GM18873 (cell line): Measurements from ENCODE around the gene PIK3CA.
"Not testable (repeated sequence)": the region's sequence is repeated elsewhere in the genome, so short reads cannot be mapped to it uniquely, and the experiment has no call there.

Experiments used
- ATAC-seq: cut with Tn5 transposase; IDR thresholded peaks from one replicate; pipeline ENCODE4 v1.9.1; 2021; ENCODE audit warnings: mild to moderate bottlenecking, moderate library complexity, moderate number of reproducible peaks; ENCODE audit not compliant: unreplicated experiment, low FRiP score

The PIK3CA gene

DNA sequence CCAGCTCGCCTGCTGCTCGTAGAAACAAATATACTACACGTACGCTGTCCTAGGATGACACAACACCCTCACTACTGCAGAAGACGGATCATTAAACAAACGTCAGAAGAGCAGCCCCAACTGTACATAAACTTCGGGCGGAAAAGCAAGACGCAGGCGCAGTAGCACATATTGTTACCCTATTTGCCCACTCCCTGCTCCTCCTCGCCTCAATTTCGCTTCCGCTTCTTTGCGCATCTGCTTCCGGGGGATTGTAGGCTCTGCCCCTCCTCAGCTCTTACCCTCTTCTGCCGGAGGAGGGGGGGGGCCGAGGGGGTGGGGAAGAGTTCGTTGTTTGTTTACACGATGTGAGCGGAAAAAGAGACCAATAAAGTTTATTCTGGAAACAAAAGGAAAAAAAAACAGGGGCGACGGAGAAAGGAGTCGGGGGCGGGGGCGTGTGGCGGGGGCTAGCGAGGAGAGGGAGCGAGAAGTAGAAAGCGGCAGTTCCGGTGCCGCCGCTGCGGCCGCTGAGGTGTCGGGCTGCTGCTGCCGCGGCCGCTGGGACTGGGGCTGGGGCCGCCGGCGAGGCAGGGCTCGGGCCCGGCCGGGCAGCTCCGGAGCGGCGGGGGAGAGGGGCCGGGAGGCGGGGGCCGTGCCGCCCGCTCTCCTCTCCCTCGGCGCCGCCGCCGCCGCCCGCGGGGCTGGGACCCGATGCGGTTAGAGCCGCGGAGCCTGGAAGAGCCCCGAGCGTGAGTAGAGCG lies at the start of gene PIK3CA:
PIK3CA (plus strand) TSS at position 485 of the 743 bp plus-strand sequence. CDS start 50,469 bp downstream, outside the sequence.
- ATAC-seq = peak; percentile 80

DNA sequence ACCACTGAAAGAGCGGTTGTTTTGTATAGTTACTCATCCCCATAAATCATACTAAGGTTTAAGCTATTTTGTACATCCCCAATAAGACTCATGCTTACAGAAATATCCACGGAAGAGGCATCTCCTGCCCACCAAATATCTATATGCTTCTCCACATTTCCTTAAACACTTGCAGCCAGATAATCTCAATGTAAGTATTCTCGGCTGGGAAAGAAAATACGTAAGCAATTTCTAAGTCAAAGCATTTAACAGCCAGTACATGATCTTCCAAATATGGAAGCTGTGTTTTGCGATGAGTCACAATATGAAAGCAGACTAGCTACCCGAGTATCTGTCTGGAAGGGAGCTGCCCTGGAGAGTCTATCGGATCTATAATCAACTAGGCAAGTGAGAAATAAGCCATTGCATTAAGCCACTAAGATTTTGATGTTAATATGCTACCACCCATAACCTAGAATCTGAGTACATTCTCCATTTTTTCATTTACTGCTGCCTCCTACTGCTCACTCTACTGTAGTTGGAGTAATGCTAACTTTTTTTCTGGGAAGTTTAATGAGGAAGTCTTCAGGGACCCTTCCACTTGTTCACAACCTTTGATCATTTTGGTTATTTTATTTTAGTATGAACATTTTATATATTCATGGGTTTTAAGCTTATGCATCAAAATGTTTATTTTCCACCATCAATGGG lies 49.6 kb upstream of the PIK3CA start:
- ATAC-seq = no peak

DNA sequence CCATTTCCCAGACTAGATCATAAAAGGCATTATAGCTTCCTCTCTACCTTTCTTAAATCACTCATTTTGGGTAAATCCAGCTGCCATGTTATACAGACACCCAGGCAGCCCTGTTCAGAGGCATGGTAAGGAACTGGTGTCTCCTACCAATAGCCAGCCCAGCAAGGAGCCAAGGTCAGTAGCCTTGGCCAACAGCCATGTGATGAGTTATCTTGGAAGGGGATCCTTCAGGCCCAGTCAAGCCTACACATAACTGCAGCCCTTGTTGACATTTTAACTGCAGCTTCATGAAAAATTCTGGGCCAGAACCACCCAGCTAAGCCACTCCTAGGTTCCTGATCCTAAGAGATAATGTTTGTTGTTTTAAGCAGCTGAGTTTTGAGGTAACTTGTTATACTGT lies 47.5 kb upstream of the PIK3CA start:
- no peak for ATAC-seq

DNA sequence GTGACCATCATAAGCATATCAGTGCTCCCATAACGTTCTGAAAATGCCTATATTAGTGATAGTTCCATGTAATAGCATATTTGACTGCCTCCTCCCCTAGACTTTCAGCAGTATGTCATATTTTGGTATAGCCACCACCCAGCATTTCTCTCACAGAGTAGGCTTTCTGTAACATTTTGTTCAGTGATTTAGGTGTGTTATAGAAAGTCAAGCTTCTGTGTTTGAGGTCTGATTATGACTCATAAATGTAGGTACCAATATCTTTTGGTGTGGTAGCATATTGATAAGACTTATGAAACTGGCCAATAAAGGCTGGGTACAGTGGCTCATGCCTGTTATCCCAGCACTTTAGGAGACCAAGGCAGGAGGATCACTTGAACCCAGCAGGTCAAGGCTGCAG lies 42.3 kb upstream of the PIK3CA start:
- no peak for ATAC-seq

DNA sequence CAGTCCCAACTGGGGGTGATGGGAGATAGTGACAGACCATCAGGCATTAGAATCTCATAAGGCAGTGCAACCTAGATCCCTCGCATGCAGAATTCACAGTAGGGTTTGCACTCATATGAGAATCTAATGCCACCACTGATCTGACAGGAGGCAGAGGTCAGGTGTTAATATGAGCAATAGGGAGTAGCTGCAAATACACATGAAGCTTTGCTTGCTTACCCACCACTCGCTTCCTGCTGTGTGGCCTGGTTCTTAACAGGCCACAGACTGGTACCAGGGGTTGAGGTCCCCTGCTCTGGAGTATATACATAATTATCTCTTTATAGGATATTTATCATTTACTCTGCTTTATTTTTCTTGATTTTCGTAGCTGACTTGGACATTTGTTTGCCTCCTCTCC lies 40.5 kb upstream of the PIK3CA start:
- no peak for ATAC-seq

DNA sequence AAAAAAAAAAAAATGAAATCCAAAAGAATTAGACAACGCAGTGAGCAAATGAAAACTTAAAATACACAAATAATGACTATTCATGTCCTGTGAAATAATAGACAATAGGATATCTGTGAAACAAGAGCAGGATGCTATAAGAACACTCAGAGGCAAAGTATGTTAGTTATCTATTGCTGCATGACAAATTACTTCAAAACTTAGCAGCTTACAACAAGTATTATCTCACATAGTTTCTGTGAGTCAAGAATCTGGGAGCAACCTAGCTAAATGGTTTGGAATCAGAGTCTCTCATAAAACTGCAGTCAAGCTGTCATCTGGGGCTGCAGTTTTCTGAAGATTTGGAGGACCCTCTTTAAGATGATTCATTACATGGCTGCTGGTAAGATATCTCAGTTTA lies 40.1 kb upstream of the PIK3CA start:
- ATAC-seq = no peak

DNA sequence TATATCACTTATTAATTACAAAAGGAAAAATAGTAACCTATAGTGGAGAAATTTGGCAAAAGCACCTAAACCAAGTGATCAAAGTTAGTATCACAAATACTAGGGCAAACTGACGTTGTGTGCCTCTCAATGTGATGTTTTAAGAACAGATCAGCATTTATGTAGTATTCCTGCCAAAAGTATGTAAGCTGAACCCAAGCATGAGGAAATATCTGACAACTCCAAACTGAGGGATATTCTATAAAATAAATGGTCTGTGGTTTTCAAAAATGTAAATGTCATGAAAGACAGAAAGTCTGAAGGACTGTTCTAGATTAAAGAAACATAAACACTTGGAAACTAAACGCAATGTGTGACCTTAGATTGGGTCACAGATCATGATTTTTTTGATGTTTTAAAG lies 34.3 kb upstream of the PIK3CA start:
- ATAC-seq = no peak

DNA sequence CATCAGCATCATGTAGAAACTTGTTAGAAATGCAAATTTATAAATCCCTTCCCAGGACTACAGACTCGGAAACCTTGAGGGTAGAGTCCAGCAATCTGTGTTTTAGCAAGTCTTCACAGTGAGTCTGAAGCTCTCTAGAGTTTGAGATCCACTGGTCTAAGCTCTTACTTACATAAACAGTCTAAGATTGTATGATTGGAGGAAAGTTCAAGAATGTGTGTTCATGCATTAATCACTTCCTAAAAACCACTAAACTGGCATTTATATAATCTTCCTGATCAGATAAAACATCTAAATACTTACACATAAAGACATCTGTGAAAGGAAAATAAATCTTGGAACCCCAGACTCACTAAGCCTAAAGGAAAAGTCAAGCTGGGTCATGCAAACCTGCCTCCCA lies 32.7 kb upstream of the PIK3CA start:
- not testable (repeated sequence) for ATAC-seq

DNA sequence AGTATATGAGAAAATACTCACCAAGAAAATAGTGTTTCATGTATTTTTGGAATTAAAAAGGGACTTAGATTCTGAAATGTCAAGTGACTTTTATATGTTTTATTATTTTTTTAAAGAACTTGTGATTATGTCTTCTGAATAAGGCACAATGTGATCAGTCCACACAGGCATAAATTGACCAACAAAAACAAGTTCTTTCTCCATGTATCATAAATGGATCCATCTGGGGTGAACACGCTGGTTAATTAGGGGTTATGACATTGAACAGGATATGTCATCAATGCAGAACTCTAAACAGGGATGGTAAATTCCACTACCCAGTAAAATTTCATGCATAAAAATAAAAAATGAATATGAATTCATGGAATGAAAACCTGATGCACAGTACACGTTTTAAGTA lies 31.3 kb upstream of the PIK3CA start:
- no peak for ATAC-seq

DNA sequence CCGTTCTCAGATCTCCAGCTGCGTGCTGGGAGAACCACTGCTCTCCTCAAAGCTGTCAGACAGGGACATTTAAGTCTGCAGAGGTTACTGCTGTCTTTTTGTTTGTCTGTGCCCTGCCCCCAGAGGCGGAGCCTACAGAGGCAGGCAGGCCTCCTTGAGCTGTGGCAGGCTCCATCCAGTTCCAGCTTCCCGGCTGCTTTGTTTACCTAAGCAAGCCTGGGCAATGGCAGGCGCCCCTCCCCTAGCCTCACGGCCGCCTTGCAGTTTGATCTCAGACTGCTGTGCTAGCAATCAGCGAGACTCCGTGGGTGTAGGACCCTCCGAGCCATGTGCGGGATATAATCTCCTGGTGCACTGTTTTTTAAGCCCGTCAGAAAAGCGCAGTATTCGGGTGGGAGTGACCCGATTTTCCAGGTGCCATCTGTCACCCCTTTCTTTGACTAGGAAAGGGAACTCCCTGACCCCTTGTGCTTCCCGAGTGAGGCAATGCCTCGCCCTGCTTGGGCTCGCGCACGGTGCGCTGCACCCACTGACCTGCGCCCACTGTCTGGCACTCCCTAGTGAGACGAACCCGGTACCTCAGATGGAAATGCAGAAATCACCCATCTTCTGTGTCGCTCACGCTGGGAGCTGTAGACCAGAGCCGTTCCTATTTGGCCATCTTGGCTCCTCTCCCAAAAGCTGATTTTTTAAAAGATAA lies 15.8 kb upstream of the PIK3CA start:
- ATAC-seq = not testable (repeated sequence)

DNA sequence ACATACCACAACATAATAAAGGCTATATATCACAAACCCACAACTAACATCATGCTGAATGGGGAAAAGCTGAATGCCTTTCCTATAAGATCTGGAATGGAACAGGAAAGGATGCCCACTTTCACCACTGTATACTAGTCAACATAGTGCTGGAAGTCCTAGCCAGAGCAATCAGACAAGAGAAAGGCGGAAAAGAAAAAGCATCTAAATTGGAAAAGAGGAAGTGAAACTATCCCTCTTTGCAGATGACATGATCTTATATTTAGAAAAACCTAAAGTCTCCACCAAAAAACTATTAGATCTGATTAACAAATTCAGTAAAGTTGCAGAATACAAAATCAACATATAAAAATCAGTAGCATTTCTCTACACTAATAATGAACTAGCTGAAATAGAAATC lies 14.6 kb upstream of the PIK3CA start:
- no peak for ATAC-seq

DNA sequence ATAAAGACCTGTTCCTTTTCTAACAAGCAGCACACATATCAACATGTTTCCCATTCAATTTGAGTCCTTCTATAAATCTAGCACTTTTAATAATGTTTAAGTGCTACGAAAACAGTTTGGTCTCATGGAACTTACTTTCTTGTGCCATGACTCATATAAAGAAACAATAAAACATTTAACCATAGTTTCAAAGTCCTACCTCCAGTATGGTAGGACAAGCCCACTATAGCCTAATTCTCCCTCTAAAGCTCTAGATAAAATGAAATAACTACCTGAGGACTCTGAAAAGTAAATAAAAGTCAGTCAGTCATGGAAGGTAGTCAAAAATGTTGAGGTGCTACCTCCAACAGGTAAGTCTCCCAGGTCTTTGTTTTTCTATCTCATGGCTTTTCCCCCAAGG lies 12.0 kb upstream of the PIK3CA start:
- no peak for ATAC-seq

DNA sequence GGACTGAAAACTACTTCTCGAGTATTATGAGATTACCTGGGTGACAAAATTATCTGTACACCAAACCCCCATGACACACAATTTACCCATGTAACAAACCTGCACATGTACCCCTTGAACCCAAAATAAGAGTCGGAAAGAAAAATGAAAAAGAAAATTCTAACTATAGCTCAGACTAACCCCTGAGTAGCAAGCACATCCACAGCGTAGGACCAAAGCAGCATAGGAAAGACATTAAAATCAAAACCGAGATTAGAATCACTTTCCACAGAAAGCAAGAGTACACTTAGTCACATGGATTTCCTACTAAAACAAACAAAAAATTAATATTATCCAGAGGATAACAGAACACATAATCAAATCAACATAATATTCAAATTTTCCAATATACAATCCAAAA lies 6.3 kb upstream of the PIK3CA start:
- ATAC-seq = no peak

DNA sequence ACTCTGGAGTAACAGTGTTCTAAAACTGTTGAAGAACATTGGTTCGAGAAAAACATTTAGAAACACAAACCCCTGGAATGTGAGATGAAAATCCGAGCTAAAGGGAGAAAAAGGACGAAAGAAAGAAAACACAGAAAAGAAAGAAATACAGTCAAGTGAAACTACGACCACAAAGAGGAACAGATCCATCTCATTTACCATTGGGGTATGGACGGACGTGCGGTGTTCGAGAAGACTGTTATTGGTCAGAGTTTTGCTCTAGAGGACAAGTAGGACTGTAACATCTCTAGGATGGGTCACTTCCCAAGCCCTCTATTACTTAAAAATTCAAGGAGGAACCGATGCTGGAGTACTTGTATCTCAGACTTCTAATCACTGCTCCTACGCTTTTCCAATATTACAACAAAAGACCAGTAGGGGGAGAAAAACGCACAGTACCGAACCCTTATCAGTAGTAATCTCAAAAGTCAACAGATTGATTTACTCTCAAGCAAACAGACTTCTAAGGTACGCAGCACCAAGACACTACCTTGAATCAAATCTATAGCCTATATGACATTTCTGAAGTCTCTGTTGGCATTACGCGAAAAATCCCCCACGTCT lies 1.1 kb upstream of the PIK3CA start:
- ATAC-seq = peak; percentile 23

DNA sequence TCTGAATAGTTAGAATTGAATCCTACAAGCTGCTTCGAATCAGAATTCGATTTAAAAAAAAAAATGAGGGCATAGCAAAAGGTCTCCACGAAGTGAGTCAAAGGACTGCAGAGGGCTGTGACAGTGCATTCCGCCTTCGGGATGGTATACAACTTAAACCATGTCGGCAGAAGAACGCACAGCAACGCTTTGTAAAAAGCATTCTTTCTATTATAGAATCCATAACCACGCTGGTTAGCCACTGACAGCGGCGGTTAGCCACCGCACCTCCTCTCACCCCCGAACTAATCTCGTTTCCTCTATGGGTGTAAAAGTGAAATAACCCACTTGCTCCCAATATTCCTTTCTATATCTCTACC lies 664 bp upstream of the PIK3CA start:
- ATAC-seq = peak; percentile 31

DNA sequence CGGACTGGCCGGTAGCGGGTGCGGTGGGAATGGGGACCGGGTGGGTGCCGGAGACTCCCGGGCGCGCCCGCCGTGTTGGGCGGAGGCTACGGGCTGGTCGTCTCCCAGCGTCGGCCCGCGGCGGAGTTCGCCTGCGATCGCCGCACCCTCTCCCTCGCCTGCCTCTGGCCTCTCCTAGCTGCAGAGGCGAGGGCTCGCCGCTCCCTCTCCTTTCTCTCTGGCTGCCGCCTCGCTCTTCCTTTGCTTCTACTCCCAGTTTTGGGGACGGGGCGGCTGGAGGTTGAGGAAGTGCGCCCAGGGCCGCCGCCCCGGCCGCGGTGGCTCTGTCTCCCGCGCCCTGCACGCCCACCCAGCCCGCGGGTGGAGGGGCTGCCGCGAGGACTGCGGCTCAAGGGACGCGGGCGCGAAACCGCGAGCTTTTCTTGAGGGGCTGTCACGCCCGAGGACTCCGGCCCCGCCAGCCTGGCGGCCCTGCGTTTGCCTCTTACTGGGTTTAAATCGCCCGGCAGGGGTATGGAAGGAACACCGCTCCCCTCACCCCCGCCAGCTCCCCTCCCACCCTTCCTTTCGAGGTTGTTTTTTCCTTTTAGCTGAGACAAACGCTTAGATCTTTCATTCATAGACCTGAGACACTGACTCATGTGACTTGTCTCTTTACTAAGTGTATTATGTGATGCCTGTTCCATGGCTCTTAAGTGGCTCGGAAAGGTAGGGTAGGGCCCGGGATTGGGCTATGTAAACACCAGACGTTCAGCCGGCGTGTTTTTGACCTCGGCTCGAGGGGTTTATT lies 654 bp downstream of the PIK3CA start:
- peak; percentile 20 for ATAC-seq

DNA sequence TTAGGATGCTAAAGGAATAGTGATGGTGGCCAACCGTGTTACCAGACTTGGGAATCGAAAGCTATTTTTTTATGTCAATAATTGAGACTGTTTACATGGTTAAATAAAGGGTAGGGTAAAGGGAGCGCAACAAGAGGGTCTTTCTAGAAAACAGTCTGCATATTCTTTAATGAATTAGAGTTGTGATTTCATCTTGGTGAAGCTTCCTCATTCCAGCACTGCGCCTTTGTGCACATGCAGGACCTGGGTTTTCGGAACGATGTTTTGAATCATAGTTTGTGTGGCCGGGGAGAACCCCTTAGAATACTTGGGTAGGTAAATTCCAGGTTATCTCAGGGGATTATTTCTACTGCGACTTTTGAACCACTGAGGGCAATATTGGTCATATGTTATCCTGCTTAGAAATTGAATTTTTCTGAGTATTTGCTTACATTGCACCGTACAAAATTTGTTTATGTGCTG lies 1.3 kb downstream of the PIK3CA start:
- ATAC-seq = peak; percentile 34

DNA sequence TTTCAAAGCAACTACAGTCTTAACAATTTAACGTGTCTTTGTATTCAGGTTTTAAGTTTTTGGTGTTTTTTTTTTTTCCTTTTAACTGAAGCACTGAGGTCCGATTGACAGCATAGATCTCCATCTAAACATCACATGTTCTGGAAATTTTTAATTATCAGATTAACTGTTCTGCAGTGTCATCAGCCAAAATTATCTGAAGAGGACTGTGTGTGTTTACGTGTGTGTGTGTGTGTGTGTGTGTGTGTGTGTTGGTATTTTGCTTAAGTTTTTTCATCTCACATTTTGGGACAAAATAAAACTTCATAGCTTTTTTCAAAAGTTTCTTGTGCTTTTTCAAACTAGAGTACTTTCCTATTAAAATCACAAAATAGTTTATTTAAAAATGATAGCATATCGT lies 1.8 kb downstream of the PIK3CA start:
- no peak for ATAC-seq

DNA sequence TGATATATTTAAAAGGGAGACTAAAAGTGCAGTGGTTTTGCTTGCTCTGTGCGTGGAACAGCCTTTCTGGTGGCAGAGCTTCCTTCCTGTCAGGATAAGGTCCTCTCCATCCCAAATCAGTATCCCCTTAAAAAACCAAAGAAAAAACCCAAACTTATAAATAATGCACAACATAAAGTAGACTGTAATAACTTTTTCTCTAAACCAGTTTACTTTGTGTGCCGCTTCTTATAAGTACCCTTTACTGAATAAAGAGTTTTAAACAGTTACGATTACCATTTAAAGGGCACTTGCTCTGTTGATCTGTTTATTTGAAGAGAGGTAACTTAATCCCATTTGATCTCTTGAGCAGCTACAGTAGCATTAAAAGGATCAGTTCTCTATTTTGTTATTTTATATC lies 2.5 kb downstream of the PIK3CA start:
- ATAC-seq = no peak

DNA sequence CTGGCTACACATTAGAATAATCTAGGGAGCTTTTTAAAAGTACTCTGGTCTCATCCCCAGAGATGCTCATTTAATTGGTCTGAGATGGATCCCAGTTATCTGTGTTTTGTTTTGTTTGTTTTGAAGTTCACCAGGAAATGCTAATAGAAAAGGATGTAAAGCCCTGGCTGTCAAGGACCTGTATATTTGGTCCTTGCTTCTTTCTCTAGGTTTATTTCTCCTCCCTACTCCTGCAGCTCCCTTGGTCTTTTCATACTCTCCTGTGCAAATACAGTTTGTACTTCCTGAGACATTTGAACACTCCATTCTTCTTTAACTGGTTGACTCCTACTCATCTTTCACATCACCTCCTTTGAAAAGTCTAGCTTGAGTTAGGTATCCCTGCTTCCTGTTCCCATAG lies 3.3 kb downstream of the PIK3CA start:
- no peak for ATAC-seq
